GM21717 (cell line): ENCODE results near the gene COL9A3.

ENCODE experiments used
- ATAC-seq: cut with Tn5 transposase; IDR thresholded peaks from one replicate; pipeline ENCODE4 v1.9.1; 2021; ENCODE audit warnings: mild to moderate bottlenecking, moderate library complexity; ENCODE audit not compliant: unreplicated experiment

The COL9A3 gene

DNA sequence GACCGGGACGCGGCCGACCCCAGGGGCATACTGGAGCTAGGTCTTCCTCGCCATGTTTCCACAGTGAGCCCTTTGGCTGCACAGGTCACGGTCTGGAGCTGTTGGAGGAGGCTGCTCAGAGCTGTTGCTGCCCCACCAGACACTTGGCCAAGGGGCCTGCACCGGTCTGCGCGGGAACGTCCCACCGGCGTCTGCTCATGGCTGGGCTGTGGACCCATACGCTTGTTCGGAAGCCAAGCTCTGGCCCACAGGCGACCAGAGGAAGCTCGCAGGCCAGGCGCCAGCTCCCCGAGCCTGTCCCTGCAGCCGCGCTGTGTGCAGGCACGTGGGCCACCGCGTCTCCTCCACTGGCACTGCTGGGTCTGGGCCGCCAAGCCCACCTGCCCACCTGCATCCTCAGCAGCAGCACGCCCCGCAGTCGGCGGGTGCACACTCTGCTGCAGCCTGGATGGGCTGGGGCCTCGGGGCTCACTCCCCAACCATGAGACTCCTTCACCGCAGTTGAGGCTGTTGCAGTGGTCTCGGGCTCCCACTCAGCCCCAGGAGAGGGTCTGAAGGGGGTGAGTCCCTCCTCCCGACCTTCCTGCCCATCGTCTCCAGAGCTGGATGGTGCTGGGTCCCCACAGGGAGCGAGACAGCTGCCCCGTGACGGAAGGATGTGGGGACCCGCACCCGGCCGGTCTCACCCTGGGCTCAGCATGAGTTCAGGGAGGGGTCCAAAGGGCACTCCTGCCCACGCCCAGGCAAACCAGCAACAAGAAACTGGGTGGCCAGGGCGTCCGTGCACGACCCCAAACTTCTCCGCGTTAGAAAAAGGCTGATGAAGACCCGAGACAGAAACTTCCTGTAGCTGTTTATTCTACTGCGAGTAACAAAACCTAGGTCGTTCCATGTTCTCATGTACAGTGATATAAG, 60.3 kb downstream of the COL9A3 start:
- ATAC-seq = no peak

DNA sequence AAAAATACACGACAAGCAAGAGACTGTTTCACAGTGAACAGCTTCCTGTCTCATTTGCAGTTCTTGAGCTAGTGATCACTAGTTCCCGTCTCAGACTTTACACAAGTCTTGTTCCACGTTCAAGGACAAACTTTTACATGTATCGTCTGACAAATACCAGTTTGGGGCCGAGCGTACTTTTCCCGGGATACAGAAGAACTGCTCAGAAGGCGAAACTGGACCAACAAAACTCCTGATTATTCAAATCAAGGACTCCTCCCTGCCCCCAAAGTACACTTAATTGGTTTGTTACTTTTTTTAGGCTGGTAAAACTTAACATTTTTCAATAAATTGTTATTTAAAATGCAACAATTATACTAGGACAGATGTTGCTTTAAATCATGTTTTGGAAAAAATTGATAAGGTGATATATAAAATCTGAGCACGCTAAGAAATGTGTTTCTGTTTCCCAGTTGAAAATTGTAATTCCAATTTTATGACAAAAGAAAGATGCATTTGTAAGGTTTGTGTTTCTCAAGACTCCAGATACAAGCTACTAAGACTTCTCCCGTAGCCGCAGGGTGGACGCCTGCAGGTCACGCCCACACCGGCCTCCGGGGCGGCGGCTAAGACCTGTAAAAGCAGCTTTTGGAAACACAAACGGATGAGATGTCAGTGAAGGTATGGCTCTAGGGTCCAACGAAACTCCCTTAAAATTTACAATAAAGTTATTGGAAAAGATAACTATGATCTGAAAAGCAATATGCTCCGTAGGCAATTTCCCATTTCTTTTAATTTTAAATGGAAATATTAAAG, 61.6 kb downstream of the COL9A3 start:
- no peak for ATAC-seq

DNA sequence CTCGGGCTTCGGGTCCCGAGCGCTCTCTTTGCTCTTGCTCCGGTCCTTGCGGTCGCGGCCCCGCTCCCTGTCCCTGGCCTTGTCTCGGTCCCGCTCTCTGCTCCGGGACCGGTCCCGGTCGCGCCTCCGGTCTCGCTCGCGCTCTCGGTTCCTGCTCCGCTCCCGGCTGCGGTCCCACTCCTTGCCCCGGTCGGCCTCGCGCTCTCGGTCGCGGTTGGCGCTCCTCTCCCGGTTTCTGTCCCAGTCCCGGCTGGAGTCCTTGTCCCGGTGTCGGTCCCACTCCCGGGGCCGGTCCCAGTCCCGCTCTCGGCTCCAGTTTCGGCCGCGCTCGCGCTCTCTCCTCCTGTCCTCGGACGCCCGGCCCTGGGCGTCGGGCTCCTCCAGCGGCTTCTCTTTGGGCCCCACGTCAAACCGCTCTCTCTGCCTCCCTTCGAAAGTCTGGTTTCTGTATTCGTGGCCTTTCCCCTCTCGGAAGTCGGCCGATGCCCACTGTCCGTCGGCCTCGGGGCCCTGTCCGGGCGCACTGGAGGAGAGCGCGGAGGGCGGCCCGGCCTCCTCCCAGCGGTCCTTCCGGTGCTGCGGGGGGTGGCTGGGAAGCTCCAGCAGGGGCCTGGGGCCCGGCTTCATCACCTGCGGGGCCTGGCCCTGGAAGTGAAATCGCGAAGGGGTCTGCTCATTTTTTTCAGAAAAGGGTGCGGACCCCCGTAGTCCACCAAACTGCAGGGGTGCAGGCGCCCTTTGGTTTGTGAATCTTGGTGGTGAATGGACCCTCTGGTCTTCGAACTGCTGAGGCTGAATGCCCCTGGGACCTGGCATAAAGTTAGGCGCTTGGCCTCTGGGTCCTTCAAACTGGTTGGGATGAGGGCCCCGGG, 62.7 kb downstream of the COL9A3 start:
- ATAC-seq = no peak

GRCh38 chr20:62880147-62880934, 63.5 kb downstream of the COL9A3 start:
- no peak for ATAC-seq

- ATAC-seq = no peak
Measured at GRCh38 chr20:62880935-62881661, 64.2 kb downstream of the COL9A3 start.

- ATAC-seq = no peak
Measured at GRCh38 chr20:62881662-62882395, 65.0 kb downstream of the COL9A3 start.

- ATAC-seq = no peak
Measured at GRCh38 chr20:62882426-62882825, 65.6 kb downstream of the COL9A3 start.

DNA sequence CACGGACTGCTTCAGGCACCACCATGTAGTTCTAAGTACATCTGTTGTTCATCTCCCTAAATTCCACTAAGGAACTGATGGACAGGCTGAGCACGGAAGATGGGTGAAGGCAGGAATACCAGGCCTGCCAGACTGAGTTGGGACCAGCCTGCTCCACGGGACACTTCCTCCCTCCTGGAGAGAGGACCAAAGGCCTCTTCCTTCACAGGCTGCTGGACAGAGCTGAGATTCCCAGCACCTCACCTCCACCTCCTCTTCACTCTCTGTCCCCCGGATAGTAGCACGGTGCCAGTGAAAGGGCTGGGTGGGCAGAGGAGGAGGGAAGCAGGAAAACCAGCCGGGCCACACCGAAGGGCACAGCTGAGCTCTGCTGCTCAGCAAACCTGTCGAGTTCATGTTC, 67.7 kb downstream of the COL9A3 start:
- no peak for ATAC-seq

DNA sequence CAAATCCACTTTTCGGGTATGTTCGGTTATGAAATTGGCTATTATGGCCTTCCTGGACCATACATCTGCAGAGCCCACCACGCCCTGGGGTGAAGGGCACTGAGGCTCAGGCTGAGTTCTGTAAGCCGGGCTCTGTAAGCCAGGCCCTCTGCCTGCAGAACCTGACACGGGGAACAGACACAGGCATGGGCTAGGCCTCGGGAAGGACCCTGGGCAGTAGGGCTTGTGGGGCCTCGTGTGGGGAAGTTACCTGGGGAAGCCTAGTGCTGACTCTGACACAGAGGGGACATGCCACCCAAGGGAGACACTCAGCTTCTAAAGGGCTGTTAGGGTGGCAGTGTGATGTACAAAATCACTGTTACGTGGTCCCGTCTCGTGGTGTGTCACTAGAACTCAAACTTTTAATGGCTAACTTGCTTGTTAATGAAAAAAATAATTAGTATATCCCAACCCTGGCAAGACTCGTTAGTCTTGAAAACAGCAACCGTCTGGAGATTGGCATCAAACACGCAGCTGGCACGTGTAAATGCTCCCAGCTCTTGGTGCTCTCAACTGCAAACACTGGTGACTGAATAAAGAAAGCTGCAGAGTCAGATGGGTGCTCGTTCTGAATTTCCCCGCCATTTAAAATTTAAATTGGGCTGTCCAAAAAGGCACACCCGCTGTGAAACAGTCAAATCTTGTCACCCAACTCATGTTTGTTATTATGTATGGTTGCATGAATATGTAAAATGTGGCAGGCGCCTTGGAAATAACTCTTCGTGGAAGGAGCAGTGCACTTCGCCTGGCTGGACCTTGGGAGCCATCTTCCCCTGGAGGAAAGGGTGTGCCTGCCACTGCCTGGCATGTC, 68.4 kb downstream of the COL9A3 start:
- ATAC-seq = no peak

DNA sequence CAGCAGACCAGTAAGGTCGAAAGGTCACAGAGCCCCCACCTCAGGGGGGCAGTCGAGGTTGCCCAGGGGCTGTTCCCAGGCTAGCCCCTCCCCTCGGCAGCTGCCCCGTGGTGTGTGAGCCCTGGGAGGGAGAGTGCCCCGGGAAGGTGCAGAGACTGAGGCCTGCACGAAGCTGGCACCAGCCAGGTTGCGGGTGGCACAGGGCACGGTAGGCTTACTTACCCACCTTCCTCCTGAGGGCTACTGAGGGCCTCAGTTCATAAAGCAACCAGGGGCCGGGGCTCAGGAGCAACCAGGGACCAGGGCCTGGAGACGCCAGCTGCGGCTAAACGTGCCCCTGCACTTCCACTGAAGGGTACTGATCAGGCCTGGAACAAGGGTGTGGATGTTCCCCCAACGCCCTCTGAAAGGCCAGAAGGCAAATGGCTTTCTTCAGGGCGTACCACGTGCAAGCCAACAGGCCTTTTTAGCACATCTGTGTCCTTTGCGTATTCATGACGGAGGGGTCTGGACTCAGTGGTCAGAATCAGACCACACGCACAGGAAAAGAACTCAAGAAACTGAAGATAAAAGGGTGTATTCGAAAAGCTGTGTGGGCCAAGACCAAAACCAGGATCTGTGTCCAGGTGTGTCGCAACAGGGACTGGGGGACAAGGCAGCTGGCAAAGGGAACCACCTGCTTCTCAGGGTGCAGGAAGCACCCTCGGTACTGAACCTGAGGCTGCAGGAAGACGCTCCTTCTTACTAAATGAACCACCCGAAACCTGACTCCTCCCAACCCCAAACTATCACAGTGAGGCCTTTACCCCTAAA, 69.3 kb downstream of the COL9A3 start:
- ATAC-seq = no peak

GRCh38 chr20:62886709-62887058, 69.8 kb downstream of the COL9A3 start:
- no peak for ATAC-seq

- ATAC-seq = no peak
Measured at GRCh38 chr20:62887152-62887859, 70.5 kb downstream of the COL9A3 start.

- ATAC-seq = no peak
Measured at GRCh38 chr20:62887860-62888239, 71.0 kb downstream of the COL9A3 start.

DNA sequence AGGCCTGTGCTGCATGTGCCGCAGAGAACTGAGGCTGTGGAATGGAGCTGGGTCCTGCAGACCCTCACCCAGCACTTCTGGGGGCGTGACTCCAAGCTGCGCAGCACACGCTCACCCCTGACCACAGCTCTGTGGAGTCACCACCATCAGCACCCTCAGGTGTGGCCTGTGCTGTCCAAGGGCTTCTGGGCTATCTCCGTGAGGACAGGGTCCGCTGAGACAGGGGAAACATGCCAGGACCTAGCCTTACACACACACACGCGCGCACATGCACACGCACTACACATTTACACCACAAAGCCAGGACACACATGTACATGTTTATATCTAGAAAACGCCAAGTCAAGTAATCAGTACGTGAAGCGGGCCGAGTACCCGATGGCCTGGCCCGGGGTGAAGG, 71.6 kb downstream of the COL9A3 start:
- ATAC-seq = no peak

- ATAC-seq = no peak
Measured at GRCh38 chr20:62888910-62889309, 72.1 kb downstream of the COL9A3 start.

DNA sequence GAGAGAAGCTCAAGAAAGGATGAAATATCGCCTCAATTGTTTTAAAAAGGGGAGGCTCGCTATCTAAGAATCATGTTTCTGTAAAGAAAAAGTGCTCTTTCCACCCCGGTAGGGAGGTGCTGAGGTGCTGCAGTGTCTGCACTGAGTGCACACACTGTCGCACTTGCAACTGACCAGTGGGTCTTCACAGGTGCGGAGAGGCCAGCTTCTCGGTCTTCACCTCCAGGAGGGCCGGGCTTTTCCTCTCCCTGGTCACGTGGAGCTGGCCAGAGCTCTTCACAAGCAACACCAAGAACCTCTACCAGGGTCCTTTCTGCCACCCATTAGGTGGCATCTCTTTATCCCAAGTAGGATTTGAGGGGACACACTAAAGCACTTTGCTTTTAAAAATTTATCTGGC, 72.6 kb downstream of the COL9A3 start:
- no peak for ATAC-seq

- ATAC-seq = no peak
Measured at GRCh38 chr20:62889871-62890270, 73.0 kb downstream of the COL9A3 start.
